Measurements from ENCODE around the gene NTN4. TPM values are rescaled to one million over a fixed set of nuclear protein-coding genes. Genes with fewer than 3 reads are reported as not detected.
"Not testable (repeated sequence)": the region's sequence is repeated elsewhere in the genome, so short reads cannot be mapped to it uniquely, and the experiment has no call there.

NTN4 gene
- total RNA-seq, 1 donor from 2014 or later: 44.3 TPM

DNA sequence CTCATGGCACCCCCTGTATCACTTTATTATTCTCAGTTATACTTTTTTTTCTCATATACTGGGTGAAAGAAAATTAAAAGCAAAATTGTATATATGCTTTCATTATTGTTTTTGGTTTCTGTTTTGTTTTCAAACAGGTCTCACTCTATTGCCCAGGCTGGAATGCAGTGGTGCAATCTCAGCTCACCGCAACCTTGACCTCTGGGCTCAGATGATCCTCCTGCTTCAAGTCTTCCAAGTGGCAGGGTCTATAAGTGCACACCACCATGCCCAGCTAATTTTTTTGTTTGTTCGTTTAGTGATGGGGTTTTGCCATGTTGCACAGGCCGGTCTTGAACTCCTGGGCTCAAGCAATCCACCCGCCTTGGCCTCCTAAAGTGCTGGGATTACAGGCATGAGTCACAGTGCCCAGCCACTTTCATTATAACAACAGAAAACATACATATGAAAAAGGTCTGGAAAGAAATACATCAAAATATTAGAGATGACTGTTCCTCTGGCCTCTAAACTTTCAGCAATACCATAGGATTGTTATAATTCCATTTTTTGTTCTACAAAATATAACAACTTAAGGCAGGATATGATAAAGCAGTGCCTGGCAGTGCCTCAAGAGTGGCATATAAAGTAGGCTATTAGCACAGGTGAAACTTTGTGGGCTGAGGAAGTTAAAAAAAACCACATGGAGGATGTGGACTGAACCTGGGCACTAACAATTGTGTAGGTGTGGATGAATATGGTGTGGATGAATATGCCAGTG lies 5.8 kb upstream of the NTN4 start:
- no peak for DNase-seq

DNA sequence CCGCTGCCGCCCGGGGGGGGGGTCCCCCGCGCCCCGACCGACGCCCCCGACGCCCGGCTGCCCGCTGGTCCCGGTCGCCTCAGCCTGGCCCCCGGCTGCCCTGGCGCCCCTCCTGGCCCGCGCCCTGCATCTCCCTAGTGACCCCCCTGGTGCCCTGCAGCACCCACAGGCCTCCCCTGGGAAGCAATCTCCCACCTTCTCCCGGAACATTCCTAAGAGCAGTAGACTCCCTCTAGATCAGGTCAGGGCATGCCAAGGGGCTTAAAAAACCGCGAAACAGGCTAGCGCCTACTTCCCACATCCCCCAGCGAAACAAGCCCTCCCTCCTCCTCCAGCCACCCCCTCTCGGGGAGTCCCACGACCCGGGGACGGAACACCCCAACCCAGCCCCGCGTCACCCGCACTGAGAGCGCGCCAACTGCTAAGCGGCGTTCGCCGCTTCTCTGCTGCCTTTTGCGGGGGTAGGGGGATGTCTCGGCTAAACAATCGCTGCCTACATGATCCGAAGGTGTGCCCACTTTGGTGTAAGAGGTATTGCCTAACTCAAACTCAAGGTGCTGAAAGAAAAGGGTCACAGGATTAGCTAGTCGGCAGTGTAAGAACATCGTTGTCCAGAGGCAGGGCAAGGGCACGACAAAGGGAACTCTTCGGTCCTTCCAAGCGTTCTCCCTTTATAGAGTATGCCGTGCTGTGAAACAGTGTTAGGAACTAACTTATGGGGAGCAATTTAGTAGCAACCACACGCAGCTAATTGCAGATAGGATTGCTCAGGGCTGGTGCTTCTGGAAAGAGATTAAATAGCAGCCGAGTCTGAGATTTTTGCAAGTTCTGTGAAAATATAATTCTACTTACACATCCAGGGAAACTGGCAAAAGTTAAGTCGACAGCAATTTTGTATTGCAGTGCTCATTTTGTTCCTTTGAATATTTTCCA lies 619 bp upstream of the NTN4 start:
- DNase-seq: no peak

DNA sequence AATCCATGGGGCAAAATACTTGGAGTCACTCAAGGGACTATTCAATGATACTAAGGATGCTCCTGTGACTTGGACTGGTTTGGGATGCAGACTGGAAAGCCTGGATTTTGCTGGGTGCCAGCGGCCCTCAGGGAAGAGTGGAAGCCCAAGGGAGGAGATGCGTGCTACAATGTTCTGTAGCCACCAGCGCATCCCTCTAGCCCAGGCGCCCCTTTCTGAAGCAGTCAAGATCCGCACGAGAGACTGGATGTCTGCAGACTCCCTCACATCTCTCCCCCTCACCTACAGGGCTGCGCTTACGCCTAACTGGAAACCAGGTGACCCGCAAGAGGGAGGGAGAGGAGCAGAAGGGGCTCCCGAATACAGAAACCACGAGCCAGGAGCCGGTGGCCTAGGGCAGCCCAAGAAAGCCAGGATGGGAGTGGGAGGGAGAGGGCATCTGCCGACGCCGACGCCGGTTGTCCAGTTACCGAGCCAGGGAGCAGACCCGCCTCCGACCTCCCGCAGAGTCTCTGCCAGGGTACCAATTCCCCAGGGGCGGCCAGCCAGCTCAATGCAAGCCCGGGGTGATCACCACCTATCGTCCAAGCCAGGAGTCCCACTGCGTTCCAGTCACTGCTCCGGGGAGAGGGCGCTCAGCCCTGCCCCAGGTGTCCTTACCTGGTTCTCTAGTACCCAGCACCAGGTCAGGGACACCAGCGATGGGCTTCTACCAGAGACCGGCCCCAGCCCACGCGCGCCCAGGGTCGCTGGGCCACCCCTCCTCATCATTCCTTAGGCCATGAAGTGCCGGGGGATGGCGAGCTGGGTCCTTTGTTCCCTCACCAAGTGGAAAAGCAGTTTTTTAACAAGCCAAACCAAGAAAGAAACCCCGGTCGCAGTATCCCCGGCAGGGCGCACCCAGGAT lies 1.2 kb downstream of the NTN4 start:
- no peak for DNase-seq

DNA sequence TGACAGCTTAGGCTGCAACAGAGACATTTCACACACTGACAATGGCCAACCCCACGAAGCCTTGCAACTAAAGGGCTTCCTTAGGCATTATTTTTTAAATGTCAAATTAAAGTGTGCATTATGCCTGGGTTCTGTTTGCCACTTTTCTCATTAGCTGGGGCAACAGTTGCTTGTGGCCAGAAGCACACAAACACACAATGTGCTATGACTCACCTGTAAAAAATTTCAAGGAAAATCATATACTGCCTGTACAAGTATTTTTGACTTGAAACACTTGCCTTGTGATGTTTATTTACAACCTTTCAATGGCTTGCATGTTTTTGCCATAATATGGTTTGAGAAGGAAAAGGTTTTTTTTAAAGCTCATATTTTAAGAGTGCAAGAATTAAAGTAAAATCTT lies 1.9 kb downstream of the NTN4 start:
- DNase-seq: no peak

DNA sequence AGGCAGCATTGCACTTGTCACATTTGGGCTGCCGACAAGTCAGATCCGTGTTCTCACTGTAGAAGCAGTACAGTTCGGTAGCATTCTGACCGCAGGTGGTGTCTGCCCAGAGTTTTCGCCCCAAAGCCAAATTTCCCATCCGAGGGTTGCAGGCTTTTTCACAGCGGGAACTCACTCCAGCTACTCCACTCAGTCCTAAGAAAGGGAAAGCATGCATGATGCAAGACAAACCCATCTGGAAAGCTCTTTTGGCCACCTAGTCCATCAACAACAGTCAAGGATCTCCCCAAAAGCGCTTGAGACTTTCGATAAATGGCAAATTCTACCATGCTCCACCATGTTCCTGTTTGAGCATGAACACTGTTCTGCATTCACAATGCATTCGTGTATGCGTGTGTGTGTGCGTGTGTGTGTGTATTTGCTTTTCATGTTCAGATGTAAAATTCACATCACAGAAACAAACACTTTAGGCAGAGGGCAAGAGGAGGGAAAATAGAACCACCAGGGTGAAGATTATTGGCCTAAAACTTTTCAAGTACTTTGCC lies 3.2 kb downstream of the NTN4 start:
- DNase-seq: no peak

DNA sequence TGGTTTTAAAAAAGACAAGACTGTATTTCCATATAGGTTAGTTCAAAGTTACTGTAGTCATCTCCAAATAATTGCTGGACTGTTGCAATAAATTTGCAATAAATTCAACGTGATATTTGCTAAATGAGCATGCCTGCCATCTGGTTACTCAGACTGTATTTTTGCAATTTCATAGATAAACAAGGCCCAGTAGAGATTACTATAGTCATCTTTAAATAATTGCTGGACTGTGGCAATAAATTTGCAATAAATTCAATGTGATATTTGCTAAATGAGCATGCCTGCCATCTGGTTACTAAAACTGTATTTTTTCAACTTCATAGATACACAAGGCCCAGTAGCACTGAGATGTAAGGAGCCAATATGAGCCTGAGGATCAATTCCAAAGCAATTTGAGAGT lies 5.6 kb downstream of the NTN4 start:
- no peak for DNase-seq

DNA sequence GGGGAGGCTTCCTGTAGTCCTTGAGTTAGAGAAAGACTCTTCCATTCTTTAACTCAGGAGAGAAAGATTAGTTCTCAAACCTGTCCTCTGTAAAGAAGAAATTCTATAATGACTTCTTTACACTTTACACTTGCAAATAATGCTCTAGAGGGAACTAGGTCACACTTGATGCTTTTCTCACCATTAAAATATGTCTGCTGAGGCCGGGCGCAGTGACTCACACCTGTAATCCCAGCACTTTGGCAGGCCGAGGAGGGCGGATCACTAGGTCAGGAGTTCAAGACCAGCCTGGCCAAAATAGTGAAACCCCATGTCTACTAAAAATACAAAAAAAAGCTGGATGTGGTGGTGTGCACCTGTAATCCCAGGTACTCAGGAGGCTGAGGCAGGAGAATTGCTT lies 6.3 kb downstream of the NTN4 start:
- no peak for DNase-seq

DNA sequence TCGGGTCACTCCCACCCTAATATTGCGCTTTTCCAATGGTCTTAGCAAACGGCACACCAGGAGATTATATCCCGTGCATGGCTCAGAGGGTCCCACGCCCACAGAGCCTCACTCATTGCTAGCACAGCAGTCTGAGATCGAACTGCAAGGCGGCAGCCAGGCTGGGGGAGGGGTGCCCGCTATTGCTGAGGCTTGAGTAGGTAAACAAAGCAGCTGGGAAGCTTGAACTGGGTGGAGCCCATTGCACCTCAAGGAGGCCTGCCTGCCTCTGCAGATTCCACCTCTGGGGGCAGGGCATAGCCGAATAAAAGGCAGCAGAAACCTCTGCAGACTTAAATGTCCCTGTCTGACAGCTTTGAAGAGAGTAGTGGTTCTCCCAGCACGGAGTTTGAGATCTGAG lies 15.1 kb downstream of the NTN4 start:
- not testable (repeated sequence) for DNase-seq

DNA sequence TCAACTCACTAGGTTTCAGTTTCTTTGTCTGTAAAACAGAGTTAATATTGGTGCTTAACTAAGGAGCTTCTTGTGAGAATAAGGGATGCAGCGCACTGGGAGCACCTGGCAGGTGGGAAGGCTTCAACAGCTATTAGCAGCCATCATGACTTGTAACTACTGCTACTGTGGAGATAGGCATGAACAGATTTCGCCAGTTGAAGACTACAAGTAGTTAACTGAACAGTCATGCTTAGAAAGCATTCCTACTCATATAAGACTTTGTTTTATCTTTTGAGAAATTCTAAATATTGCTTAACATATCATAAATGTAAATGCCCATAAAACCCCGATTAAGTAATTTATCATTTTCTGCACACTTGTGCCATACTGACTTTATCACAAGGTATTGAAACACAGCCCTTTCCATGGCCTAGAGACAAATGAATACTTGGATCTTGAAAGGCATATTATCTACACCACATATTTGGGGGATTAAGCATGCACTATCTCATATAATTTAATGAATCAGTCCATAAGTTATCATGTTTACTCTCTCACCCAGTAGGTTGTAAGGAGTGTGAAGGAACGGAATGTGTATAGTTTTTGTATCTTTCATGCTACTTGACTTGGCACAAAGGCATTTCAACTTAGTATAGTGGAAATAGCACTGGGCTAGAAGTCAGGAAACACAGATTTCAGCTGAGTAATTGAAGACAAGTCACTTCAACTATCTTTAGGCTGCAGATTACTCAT lies 16.1 kb downstream of the NTN4 start:
- DNase-seq: no peak

DNA sequence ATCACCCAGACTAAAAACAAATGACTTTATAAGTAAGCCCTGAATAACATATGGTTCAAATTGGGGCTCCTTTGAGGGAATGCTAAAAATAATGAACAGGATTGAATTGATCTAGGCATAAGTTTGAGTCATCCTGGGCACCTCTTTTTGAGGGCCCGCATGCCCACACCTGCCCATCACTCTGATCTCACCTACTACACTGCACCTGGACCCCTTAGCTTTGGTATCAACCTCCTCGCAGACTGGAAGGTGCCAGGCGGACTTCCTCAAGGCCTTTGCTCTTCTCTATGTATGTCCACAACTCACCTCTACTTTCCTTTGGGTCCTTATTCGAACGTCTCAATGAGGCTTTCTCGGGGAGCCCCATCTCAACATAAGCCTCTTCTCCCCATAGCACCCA lies 17.2 kb downstream of the NTN4 start:
- no peak for DNase-seq

DNA sequence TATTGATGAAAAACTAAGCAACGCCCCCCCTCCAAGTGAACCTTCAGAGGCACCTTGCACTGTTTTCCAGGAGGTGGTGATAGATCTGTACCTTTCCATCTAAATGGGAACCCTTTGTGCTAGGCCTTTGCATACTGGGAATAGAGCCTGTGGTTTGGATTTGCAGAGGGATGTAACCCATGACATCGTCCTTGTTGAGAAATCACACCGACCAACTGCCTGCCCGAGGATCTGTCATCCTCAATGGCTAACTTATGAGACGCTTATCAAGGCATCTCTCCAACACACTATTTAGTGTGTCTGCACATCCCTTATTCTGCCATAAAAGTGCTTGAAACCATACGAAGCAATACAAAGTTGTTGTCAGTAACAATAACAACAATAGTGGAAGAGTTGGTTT lies 22.9 kb downstream of the NTN4 start:
- DNase-seq: no peak

DNA sequence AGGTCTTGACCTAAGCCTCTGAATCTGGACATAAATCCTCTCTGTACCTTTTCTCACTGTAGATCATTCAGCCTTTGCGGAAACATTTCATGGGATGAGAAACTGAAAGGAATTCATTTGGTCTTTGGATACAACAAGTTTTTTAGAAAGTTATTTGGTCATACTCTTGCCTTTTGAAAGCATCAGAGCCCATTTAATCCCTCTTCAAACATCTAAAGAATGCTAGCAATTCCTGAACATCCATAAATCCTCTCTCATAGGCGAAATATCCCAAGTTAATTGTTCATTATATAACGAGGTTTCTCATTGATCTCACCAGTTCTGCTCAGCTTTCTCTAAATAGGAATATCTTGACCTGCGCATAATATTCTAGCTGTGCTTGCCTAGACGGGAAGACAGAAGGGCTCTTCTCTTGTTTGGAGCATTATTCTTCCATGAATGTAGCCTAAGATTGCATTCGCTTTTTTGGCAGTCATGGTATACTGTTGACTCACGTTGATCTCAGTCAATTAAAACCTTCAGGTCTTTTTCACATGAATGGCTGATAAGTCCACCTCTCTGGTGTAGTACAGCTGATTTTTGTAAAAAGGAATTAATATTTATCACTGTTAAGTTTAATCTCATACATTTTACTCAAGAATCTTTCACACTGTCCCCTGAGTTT lies 24.1 kb downstream of the NTN4 start:
- no peak for DNase-seq

DNA sequence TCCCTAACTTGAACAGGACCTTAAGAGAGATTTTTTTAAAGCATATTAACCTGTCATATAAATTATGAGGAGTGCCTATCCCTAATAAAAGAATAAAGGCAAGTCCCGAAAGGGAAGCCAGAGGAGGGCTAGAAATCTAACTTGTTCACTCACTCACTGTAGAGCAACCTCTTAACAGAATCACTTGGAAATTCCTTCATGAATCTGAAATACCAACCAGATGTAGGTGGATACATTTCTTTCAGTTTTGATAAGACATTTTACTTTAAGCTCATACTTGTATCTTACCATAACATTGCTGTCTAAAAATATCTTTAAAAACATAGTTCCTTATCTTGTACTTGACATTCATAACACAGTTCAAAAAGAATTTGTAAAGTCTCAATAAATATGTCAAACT lies 25.7 kb downstream of the NTN4 start:
- no peak for DNase-seq

DNA sequence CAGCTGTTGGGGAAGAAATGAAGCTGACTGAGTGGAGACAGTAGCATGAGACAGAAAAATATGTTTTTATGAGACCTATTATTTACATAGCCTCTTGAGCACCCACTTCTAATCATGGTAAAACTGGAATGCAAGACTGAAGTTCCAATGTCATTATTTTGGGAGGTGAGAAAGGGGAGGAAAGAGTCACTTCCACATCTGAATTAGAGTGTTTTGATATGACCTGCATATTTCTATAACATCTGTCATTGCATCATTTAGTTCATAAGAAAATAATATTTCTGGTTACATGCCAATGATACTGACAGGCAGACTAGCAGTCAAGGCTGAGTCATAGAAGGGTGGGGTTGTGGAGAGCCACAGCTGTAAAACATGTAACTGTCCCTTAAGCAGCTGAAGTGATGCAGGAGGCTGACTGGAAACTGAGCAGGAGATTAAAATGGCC lies 26.7 kb downstream of the NTN4 start:
- DNase-seq: no peak

DNA sequence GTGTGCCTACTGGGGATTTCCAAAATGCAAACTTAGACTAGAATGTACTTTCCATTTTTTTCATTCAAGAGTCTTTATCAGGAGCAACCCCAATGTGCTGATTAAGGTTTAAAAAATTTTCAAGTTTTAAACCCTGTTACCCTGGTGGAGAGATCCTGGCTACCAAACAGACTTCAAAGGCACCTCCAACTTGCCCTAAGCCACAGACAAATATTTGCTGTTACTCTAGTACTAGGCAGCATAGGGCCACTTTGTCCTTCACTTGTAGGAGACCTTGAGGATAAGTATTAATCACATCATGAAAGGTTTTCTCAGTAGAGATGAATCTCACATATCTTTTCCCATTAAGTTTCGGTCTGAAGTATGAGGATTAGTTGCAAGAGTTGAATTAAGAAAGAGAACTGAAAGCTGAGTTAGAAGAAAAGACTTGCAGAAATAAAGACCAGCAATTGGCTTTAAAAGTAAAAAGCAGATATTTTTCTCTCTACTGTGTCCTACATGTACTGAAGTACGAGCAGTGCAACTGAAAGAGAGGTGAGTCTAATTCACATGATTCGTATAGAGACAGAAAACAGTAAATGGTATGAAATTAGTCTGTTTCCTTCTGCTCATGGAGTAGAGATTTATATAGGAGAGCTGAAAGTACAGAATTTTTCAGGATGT lies 28.3 kb downstream of the NTN4 start:
- no peak for DNase-seq

DNA sequence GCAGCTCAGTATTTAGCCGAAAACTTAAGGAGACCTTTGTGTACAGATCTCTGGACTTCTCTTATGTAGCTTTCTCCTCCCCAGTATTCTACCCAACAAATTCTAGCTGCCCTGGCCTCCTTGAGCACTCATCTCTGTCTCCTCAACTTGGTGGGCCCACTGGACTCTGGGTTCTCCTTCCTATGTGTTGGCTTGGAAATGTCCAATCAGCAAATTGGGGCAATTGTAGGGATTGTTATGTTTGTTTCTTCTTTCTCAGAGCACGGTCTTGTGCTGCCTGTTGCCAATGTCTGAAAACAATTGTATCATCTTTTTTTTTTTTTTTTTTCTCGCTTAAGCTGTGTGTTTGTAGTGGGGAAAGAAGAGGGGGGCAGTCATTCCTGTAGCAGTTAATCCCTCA lies 30.2 kb downstream of the NTN4 start:
- DNase-seq: no peak

DNA sequence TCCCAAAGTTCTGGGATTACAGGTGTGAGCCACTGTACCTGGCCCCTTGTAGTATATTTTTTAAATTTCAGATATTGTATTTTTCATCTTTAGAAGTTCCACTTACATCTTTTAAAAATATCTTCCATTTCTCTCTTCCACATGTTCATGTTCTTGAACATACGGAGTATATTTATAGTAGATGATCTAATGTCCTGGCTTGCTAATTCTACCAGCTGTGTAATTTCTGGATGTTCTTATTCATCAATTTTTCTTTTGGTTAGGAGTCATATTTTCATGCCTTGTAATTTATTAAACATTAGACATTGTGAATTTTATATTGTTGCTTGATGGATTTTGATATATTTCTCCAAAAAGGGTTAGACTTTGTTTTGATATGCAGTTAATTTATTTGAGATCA lies 30.8 kb downstream of the NTN4 start:
- DNase-seq: no peak

DNA sequence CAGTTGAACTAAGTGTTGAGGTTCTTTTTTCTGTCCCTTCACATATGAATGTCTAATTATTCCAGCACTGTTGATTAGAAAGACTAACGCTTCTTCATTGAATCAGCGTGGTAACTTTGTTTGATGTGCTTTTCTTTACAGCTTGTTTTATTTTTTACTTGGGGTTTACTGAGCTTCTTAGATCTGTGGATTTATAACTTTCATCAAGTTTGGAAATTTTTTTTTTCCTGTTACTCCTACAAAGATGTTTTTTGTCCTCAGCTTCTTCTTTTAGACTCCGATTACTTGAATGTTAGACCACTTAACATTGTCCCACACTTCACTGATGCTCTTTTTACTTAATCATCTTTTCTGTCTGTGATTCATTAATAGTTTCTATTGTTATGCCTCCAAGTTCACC lies 31.5 kb downstream of the NTN4 start:
- DNase-seq: no peak

DNA sequence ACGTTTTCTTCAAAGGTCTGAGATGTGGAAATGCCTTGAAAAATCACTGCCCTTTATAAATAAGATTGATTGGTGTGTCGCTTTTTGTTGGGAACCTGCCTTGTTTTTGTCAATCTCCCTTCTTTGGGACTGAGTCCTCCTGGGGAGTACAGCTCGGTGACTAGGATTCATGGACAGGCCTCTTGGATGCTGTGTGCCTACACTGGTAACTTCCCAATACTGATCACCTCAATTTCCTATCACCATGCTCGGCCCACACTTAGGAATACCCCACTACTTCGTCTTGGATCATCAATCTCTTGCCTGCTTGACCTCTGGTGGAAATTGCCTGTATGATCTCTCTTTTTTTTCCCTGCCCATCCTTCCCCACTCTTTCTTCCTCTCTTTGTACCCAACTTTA lies 34.2 kb downstream of the NTN4 start:
- DNase-seq: no peak

DNA sequence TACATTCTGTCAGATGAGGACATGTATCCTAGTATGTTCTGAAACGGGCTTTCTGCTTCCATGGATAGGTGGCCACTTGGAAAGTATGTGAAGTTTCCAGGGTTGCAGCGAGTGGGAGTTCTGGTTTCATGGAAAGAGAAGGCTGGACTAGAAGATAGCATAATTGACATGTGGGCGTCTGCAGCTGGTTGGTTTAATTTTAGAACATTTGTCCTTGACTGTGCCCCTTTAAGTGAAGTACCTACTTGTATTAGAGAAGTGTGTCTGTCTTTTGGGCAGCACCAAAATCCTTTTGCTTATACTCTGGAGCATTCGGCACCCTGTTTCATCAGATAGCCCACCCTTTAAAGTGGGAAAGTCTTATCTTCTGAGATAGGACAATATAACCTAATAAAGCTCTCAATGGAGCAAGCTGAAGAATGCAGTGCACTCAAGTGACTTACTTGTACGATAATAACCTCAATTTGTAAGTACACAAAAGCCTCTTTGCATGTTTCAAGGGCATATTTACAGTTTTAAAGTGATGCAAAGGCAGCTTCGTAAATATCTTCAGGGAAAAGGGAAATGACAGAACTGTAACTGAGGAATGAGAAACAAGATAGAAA lies 35.2 kb downstream of the NTN4 start:
- no peak for DNase-seq

All from occipital lobe (tissue), 2 donors.